ENCODE results near the gene SEMG1.

Gene SEMG1

GRCh38 chr20:45211569-45212474 lies 5.0 kb downstream of the SEMG1 start:
- peaks cover 16% of the 10 kb centered on the region for H3K27me3 Mint-ChIP-seq (ENCODE audit: low read depth, poor library complexity)
- no peaks in the 10 kb centered on the region for H3K36me3 Mint-ChIP-seq (ENCODE audit: low read depth)
- H3K4me3 Mint-ChIP-seq = no peak overlapping the region
- TF ChIP-seq CTCF (IDR thresholded peaks at IDR 0.05) = no peak
- peak overlapping the region; percentile 64 for H3K27ac Mint-ChIP-seq
- no peak for DNase-seq
- no peaks in the 10 kb centered on the region for H3K4me1 Mint-ChIP-seq
- no peaks in the 10 kb centered on the region for H3K9me3 Mint-ChIP-seq

GRCh38 chr20:45212836-45213235 lies 6.0 kb downstream of the SEMG1 start:
- no peaks in the 10 kb centered on the region for H3K4me1 Mint-ChIP-seq
- no peak for TF ChIP-seq CTCF (IDR thresholded peaks at IDR 0.05)
- peaks cover 3% of the 10 kb centered on the region for H3K9me3 Mint-ChIP-seq
- no peaks in the 10 kb centered on the region for H3K36me3 Mint-ChIP-seq (ENCODE audit: low read depth)
- no peak overlapping the region for H3K27ac Mint-ChIP-seq
- peaks cover 16% of the 10 kb centered on the region for H3K27me3 Mint-ChIP-seq (ENCODE audit: low read depth, poor library complexity)
- DNase-seq = no peak
- H3K4me3 Mint-ChIP-seq = no peak overlapping the region

- DNase-seq = no peak
- Mint-ChIP-seq H3K27me3 (ENCODE audit: low read depth, poor library complexity) (peaks cover 28% of the 10 kb centered on the region), H3K9me3 (peaks cover 3% of the 10 kb centered on the region), H3K36me3 (ENCODE audit: low read depth) (no peaks in the 10 kb centered on the region), H3K4me1 (no peaks in the 10 kb centered on the region), H3K4me3 (no peak overlapping the region), H3K27ac (peak overlapping the region; percentile 46)
- TF ChIP-seq CTCF (IDR thresholded peaks at IDR 0.05) = no peak
Measured at GRCh38 chr20:45218124-45218523, 11.3 kb downstream of the SEMG1 start.

- no peak for TF ChIP-seq CTCF (IDR thresholded peaks at IDR 0.05)
- no peak for DNase-seq
- Mint-ChIP-seq H3K9me3 (peaks cover 3% of the 10 kb centered on the region), H3K4me1 (no peaks in the 10 kb centered on the region), H3K4me3 (no peak overlapping the region), H3K27me3 (ENCODE audit: low read depth, poor library complexity) (peaks cover 30% of the 10 kb centered on the region), H3K36me3 (ENCODE audit: low read depth) (no peaks in the 10 kb centered on the region), H3K27ac (no peak overlapping the region)
Measured at GRCh38 chr20:45218636-45219035, 11.8 kb downstream of the SEMG1 start.

GRCh38 chr20:45221076-45221475 lies 14.2 kb downstream of the SEMG1 start, which contains the start of gene SEMG2:
Gene SEMG2 (plus strand): TSS chr20:45221373. CDS start chr20:45221390, 17 bp downstream.
- TF ChIP-seq CTCF (IDR thresholded peaks at IDR 0.05) = no peak
- Mint-ChIP-seq H3K27me3 (ENCODE audit: low read depth, poor library complexity) (peaks cover 39% of the 10 kb centered on the region), H3K36me3 (ENCODE audit: low read depth) (no peaks in the 10 kb centered on the region), H3K4me3 (no peak within 1 kb of the TSS), H3K9me3 (peaks cover 3% of the 10 kb centered on the region), H3K27ac (no peak within 1 kb of the TSS), H3K4me1 (no peaks in the 10 kb centered on the region)
- DNase-seq = no peak

GRCh38 chr20:45223136-45223535 lies 16.3 kb downstream of the SEMG1 start:
- DNase-seq = no peak
- no peak overlapping the region for H3K27ac Mint-ChIP-seq
- no peak overlapping the region for H3K4me3 Mint-ChIP-seq
- TF ChIP-seq CTCF (IDR thresholded peaks at IDR 0.05) = no peak
- no peaks in the 10 kb centered on the region for H3K36me3 Mint-ChIP-seq (ENCODE audit: low read depth)
- H3K9me3 Mint-ChIP-seq = no peaks in the 10 kb centered on the region
- no peaks in the 10 kb centered on the region for H3K4me1 Mint-ChIP-seq
- H3K27me3 Mint-ChIP-seq (ENCODE audit: low read depth, poor library complexity) = peaks cover 52% of the 10 kb centered on the region
